HepG2 (cell line): Measurements from ENCODE around the gene B3GNT2. TPM values are rescaled to one million over a fixed set of nuclear protein-coding genes. Genes with fewer than 3 reads are reported as not detected.

Experiments
- AHR ChIP-seq: IDR thresholded peaks from 2 replicates; pipeline ENCODE4 v1.6.1; 2018; ENCODE audit warnings: missing genetic modification reagents, missing compliant biosample characterization
- CBFB ChIP-seq: sonication (generic); formaldehyde crosslinking; IDR thresholded peaks from 2 replicates; pipeline ENCODE4 v1.4.0; 2020; ENCODE audit warnings: missing genetic modification reagents
- E2F2 ChIP-seq: sonication (generic); formaldehyde crosslinking; IDR thresholded peaks from 2 replicates; pipeline ENCODE4 v1.4.0; 2020; ENCODE audit warnings: missing genetic modification reagents, borderline replicate concordance
- HIC2 ChIP-seq: sonication (generic); formaldehyde crosslinking; IDR thresholded peaks from 2 replicates; pipeline ENCODE4 v1.9.0; 2022; ENCODE audit warnings: low read depth, missing genetic modification reagents
- IRF9 ChIP-seq: sonication (generic); formaldehyde crosslinking; IDR thresholded peaks from 2 replicates; pipeline ENCODE4 v1.8.0; 2022; ENCODE audit warnings: missing genetic modification reagents, mild to moderate bottlenecking, borderline replicate concordance
- MED13 ChIP-seq: sonication (generic); formaldehyde crosslinking; IDR thresholded peaks from 2 replicates; pipeline ENCODE4 v1.5.0; 2020; ENCODE audit warnings: missing genetic modification reagents
- NKX3-1 ChIP-seq: sonication (generic); formaldehyde crosslinking; IDR thresholded peaks from 2 replicates; pipeline ENCODE4 v1.5.0; 2020; ENCODE audit warnings: missing genetic modification reagents
- PPARG ChIP-seq: conservative IDR thresholded peaks from 2 replicates; pipeline ENCODE4 v1.6.1; 2016; ENCODE audit warnings: missing biosample characterization, missing genetic modification reagents
- RBFOX2 ChIP-seq: fragments of 200-400 bp; formaldehyde crosslinking; IDR thresholded peaks from 2 replicates; pipeline ENCODE4 v1.6.1; 2017; ENCODE audit warnings: low read depth, mild to moderate bottlenecking, low read length
- SNAPC2 ChIP-seq: sonication (generic); formaldehyde crosslinking; IDR thresholded peaks from 2 replicates; pipeline ENCODE4 v1.8.1; 2022; ENCODE audit warnings: mild to moderate bottlenecking, missing genetic modification reagents
- THYN1 ChIP-seq: sonication (generic); formaldehyde crosslinking; IDR thresholded peaks from 2 replicates; pipeline ENCODE4 v1.8.1; 2023; ENCODE audit warnings: low read depth, mild to moderate bottlenecking, moderate library complexity, missing genetic modification reagents, borderline replicate concordance
- XRCC5 ChIP-seq: fragments of 200-400 bp; formaldehyde crosslinking; optimal IDR thresholded peaks from 2 replicates; pipeline ENCODE3; 2017; ENCODE audit warnings: mild to moderate bottlenecking, low read length
- YY1 ChIP-seq: IDR thresholded peaks from 2 replicates; pipeline ENCODE4 v1.6.1; 2011; ENCODE audit warnings: low read length, low read depth, moderate library complexity, mild to moderate bottlenecking; ENCODE audit not compliant: insufficient read depth, insufficient replicate concordance
- ZBTB37 ChIP-seq: sonication (generic); formaldehyde crosslinking; IDR thresholded peaks from 2 replicates; pipeline ENCODE4 v1.4.0; 2020; ENCODE audit warnings: mild to moderate bottlenecking, missing genetic modification reagents
- ZMYM3 ChIP-seq: sonication (generic); formaldehyde crosslinking; IDR thresholded peaks from 2 replicates; pipeline ENCODE4 v1.5.1; 2020; ENCODE audit warnings: mild to moderate bottlenecking, missing genetic modification reagents
- ZNF256 ChIP-seq: sonication (generic); formaldehyde crosslinking; conservative IDR thresholded peaks from 2 replicates; pipeline ENCODE4 v1.4.0; 2020; ENCODE audit warnings: missing genetic modification reagents
- ZNF557 ChIP-seq: sonication (generic); formaldehyde crosslinking; IDR thresholded peaks from 2 replicates; pipeline ENCODE4 v1.4.0; 2020; ENCODE audit warnings: missing genetic modification reagents
- ZNF607 ChIP-seq: sonication (generic); formaldehyde crosslinking; IDR thresholded peaks from 2 replicates; pipeline ENCODE4 v1.5.1; 2020; ENCODE audit warnings: missing genetic modification reagents, mild to moderate bottlenecking, borderline replicate concordance
- ZNF616 ChIP-seq: sonication (generic); formaldehyde crosslinking; IDR thresholded peaks from 2 replicates; pipeline ENCODE4 v1.5.0; 2020; ENCODE audit warnings: low read depth, mild to moderate bottlenecking, missing genetic modification reagents
- ZNF747 ChIP-seq: sonication (generic); formaldehyde crosslinking; IDR thresholded peaks from 2 replicates; pipeline ENCODE4 v1.8.1; 2023; ENCODE audit warnings: missing genetic modification reagents, mild to moderate bottlenecking, borderline replicate concordance
- ZNF83 ChIP-seq: sonication (generic); formaldehyde crosslinking; IDR thresholded peaks from 2 replicates; pipeline ENCODE4 v1.4.0; 2020; ENCODE audit warnings: missing genetic modification reagents, mild to moderate bottlenecking, borderline replicate concordance
- polyA plus RNA-seq, 8 experiments: library from polyadenylated mRNA; depleted of rRNA in 3 of 8; stranded (reverse) in 7 of 8; unstranded in 1 of 8; fragments of >200 nt; fragmentation: Illumina TruSeq in 4 of 8; extraction: Trizol in 4 of 8; gene quantifications; 2 replicates each; pipeline versions ENCODE4 v1.2.1 to v1.2.3, GENCODE V29; 2011 to 2016; ENCODE audit warnings: low read depth in 4 of 8, missing spikeins in 1 of 8, mixed read lengths in 1 of 8; ENCODE audit not compliant: insufficient read depth in 1 of 8
- total RNA-seq, 5 experiments: library from RNA; depleted of rRNA; stranded (reverse); fragments of >200 nt; fragmentation: Illumina TruSeq; extraction: Trizol; gene quantifications; 2 replicates each; pipeline ENCODE4 v1.2.3, GENCODE V29; 2016; ENCODE audit warnings: low read depth in 1 of 5

The B3GNT2 gene
- total and polyA plus RNA-seq, 2 of the 13 experiments (the other 11 are each of a cell fraction or from before 2014, with no cell fraction given): 26.3 to 28.5 TPM

- TF ChIP-seq HIC2 (CRISPR knock-in tag): peak; percentile 50; the same call in 1 of the 2 replicates
- peak; percentile 73 for TF ChIP-seq RBFOX2
- no peak for TF ChIP-seq ZNF83 (CRISPR knock-in tag)
- TF ChIP-seq ZNF616: no peak
- no peak; the same call in 1 of the 2 replicates for TF ChIP-seq E2F2 (CRISPR knock-in tag)
- TF ChIP-seq IRF9 (CRISPR knock-in tag): peak; percentile 72; the same call in 1 of the 2 replicates
- TF ChIP-seq XRCC5: peak; percentile 18
- peak; percentile 76; the same call in 1 of the 2 replicates for TF ChIP-seq ZNF747
- peak; percentile 50; the same call in 1 of the 2 replicates for TF ChIP-seq CBFB
- TF ChIP-seq ZMYM3 (CRISPR knock-in tag): no peak
- TF ChIP-seq ZNF256 (CRISPR knock-in tag): no peak
- 0 out of 2 replicates have a peak, but pooled peaks have one; percentile 61 for TF ChIP-seq ZNF557 (CRISPR knock-in tag)
- peak; percentile 33 for TF ChIP-seq YY1
- TF ChIP-seq SNAPC2 (CRISPR knock-in tag): peak; percentile 5; the same call in 1 of the 2 replicates
- peak; percentile 55; the same call in 1 of the 2 replicates for TF ChIP-seq ZBTB37 (CRISPR knock-in tag)
- TF ChIP-seq PPARG (CRISPR knock-in tag): no peak; the same call in none of the 2 replicates
- no peak for TF ChIP-seq AHR (CRISPR knock-in tag)
- TF ChIP-seq MED13 (CRISPR knock-in tag): 0 out of 2 replicates have a peak, but pooled peaks have one; percentile 42
- TF ChIP-seq NKX3-1 (CRISPR knock-in tag): peak; percentile 27; the same call in 1 of the 2 replicates
- 0 out of 2 replicates have a peak, but pooled peaks have one; percentile 19 for TF ChIP-seq ZNF607 (CRISPR knock-in tag)
- TF ChIP-seq THYN1 (CRISPR knock-in tag): no peak
These were observed at the start of gene B3GNT2 (continued) for GRCh38 chr2:62195421-62196277.
